H1 (cell line): ENCODE measurements around the gene UNC13C. TPM values are rescaled to one million over a fixed set of nuclear protein-coding genes. Genes with fewer than 3 reads are reported as not detected.

ENCODE experiments used
- CTCF ChIA-PET: fragments of 300-600 bp; sonication (Branson Sonifier 250); formaldehyde crosslinking; loops from one replicate; lab custom pipeline; 2021; ENCODE audit not compliant: partially characterized antibody; lab: Charles Lee
- POLR2A ChIA-PET: fragments of 300-600 bp; sonication (Branson Sonifier 250); formaldehyde crosslinking; loops from one replicate; lab custom pipeline; 2021; ENCODE audit warnings: inconsistent platforms; ENCODE audit not compliant: partially characterized antibody; lab: Charles Lee
- DNase-seq, 2 experiments: peaks; one replicate each; pipeline versions ENCODE4 v3.0.0 to v3.0.0-alpha.2; 2010 to 2022; ENCODE audit warnings: low spot score in 2 of 2, low read depth in 1 of 2, mixed read lengths in 1 of 2
- FAIRE-seq: peaks from 2 replicates; lab custom pipeline; 2011; peaks lifted over from hg19 to GRCh38; lab: Jason Lieb, UNC
- H2AFZ ChIP-seq: 2 replicates; pipeline ENCODE4 v1.8.1; 2012; ENCODE audit warnings: low read length, inconsistent platforms
- H2AK5ac ChIP-seq: 2 replicates; pipeline ENCODE4 v1.6.1; 2013; ENCODE audit warnings: low read depth, low read length
- H2BK120ac ChIP-seq: replicated peaks from 2 replicates; pipeline ENCODE3; 2013; ENCODE audit warnings: low read depth, low read length, inconsistent platforms
- H2BK12ac ChIP-seq: 2 replicates; pipeline ENCODE4 v1.6.1; 2013; ENCODE audit warnings: low read depth, low read length
- H2BK15ac ChIP-seq: 2 replicates; pipeline ENCODE4 v1.6.1; 2013; ENCODE audit warnings: low read length
- H2BK20ac ChIP-seq: 2 replicates; pipeline ENCODE4 v1.6.1; 2013; ENCODE audit warnings: low read length
- H2BK5ac ChIP-seq: 2 replicates; pipeline ENCODE4 v1.6.1; 2013; ENCODE audit warnings: low read depth, low read length
- H3K14ac ChIP-seq: 2 replicates; pipeline ENCODE4 v1.6.1; 2013; ENCODE audit warnings: inconsistent platforms; ENCODE audit not compliant: insufficient read length
- H3K18ac ChIP-seq: 2 replicates; pipeline ENCODE4 v1.6.1; 2013; ENCODE audit warnings: low read length; ENCODE audit errors: extremely low read depth
- H3K23ac ChIP-seq: 2 replicates; pipeline ENCODE4 v1.6.1; 2013; ENCODE audit warnings: inconsistent platforms; ENCODE audit not compliant: insufficient read length
- H3K23me2 ChIP-seq: 2 replicates; pipeline ENCODE4 v1.6.1; 2013; ENCODE audit warnings: low read depth, low read length
- H3K27ac ChIP-seq: 2 replicates; pipeline ENCODE4 v1.6.1; 2011; ENCODE audit warnings: low read depth, low read length, inconsistent platforms
- H3K27me3 ChIP-seq, 4 experiments: replicated peaks in 1 of 4; 1 replicate in 1 of 4; 2 replicates in 3 of 4; pipeline versions ENCODE4 v1.6.1 to v1.8.1; 2011 to 2013; ENCODE audit warnings: low read length in 3 of 4, mild to moderate bottlenecking in 3 of 4, inconsistent platforms in 2 of 4, mixed read lengths in 2 of 4, moderate library complexity in 1 of 4; ENCODE audit not compliant: control insufficient read depth in 3 of 4, insufficient read depth in 3 of 4; ENCODE audit errors: extremely low read depth in 1 of 4
- H3K36me3 ChIP-seq, 4 experiments: 2 replicates each; pipeline versions ENCODE4 v1.6.1 to v1.8.1; 2011 to 2013; ENCODE audit warnings: mild to moderate bottlenecking in 4 of 4, low read length in 3 of 4, moderate library complexity in 2 of 4, control low read depth in 1 of 4, inconsistent platforms in 1 of 4; ENCODE audit not compliant: insufficient read depth in 4 of 4, control insufficient read depth in 2 of 4
- H3K4ac ChIP-seq: replicated peaks from 2 replicates; pipeline ENCODE3; 2013; ENCODE audit warnings: low read length, low read depth, mixed read lengths, inconsistent platforms; ENCODE audit not compliant: insufficient read length
- H3K4me1 ChIP-seq, 4 experiments: replicated peaks in 1 of 4; 1 replicate in 1 of 4; 2 replicates in 3 of 4; pipeline versions ENCODE4 v1.6.1 to v1.8.1; 2011 to 2013; ENCODE audit warnings: low read length in 3 of 4, inconsistent platforms in 2 of 4, mixed read lengths in 1 of 4; ENCODE audit not compliant: insufficient read depth in 4 of 4, control insufficient read depth in 3 of 4
- H3K4me2 ChIP-seq, 2 experiments: 2 replicates each; pipeline versions ENCODE4 v1.6.1 to v1.8.1; 2011 to 2013; ENCODE audit warnings: low read depth in 2 of 2, low read length in 2 of 2, control low read depth in 1 of 2, inconsistent platforms in 1 of 2, mild to moderate bottlenecking in 1 of 2; ENCODE audit not compliant: insufficient read depth in 1 of 2
- H3K4me3 ChIP-seq, 4 experiments: fragments of 200-600, 300-600 bp in 1 of 4; sonication (generic), shearing (Covaris generic), sonication (Bioruptor Twin) in 1 of 4; 2 replicates each; pipeline versions ENCODE4 v1.5.1 to v1.8.1; 2011 to 2016; ENCODE audit warnings: low read length in 4 of 4, low read depth in 3 of 4, control low read depth in 2 of 4, inconsistent platforms in 2 of 4, mild to moderate bottlenecking in 2 of 4, mixed read lengths in 1 of 4, moderate library complexity in 1 of 4; ENCODE audit not compliant: insufficient read depth in 2 of 4; ENCODE audit errors: extremely low read depth in 1 of 4
- H3K56ac ChIP-seq: replicated peaks from 2 replicates; pipeline ENCODE3; 2013; ENCODE audit warnings: low read depth, mild to moderate bottlenecking, mixed read lengths, low read length, inconsistent platforms; ENCODE audit not compliant: insufficient read length
- H3K79me1 ChIP-seq: 2 replicates; pipeline ENCODE4 v1.6.1; 2013; ENCODE audit warnings: low read depth, low read length, control low read depth
- H3K79me2 ChIP-seq, 2 experiments: 2 replicates each; pipeline versions ENCODE4 v1.6.1 to v1.8.1; 2012 to 2013; ENCODE audit warnings: low read length in 2 of 2, mild to moderate bottlenecking in 2 of 2, inconsistent platforms in 1 of 2; ENCODE audit not compliant: insufficient read depth in 2 of 2, control insufficient read depth in 1 of 2
- H3K9ac ChIP-seq, 4 experiments: replicated peaks in 1 of 4; 1 replicate in 1 of 4; 2 replicates in 3 of 4; pipeline versions ENCODE4 v1.6.1 to v1.8.1; 2011 to 2013; ENCODE audit warnings: low read depth in 3 of 4, low read length in 3 of 4, control low read depth in 2 of 4, mild to moderate bottlenecking in 2 of 4, moderate library complexity in 2 of 4, inconsistent platforms in 1 of 4; ENCODE audit errors: extremely low read depth in 1 of 4
- H3K9me3 ChIP-seq, 2 experiments: 2 replicates each; pipeline versions ENCODE4 v1.6.1 to v1.8.1; 2012 to 2013; ENCODE audit warnings: mild to moderate bottlenecking in 2 of 2, moderate library complexity in 2 of 2, control low read depth in 1 of 2, inconsistent platforms in 1 of 2, low read depth in 1 of 2, low read length in 1 of 2, mixed read lengths in 1 of 2; ENCODE audit not compliant: insufficient read depth in 2 of 2
- H4K20me1 ChIP-seq, 2 experiments: replicated peaks in 1 of 2; 2 replicates each; pipeline versions ENCODE3 to v1.8.1; 2011 to 2013; ENCODE audit warnings: inconsistent platforms in 2 of 2, low read length in 2 of 2, mild to moderate bottlenecking in 1 of 2; ENCODE audit not compliant: insufficient read depth in 2 of 2, control insufficient read depth in 1 of 2
- H4K5ac ChIP-seq: 2 replicates; pipeline ENCODE4 v1.6.1; 2013; ENCODE audit warnings: low read length, low read depth, mixed read lengths, inconsistent platforms; ENCODE audit not compliant: insufficient read length
- H4K8ac ChIP-seq: 2 replicates; pipeline ENCODE4 v1.8.0; 2013; ENCODE audit warnings: mild to moderate bottlenecking, moderate library complexity, low read length, inconsistent platforms; ENCODE audit not compliant: insufficient read depth; ENCODE audit errors: extremely low read depth
- H4K91ac ChIP-seq: replicated peaks from 2 replicates; pipeline ENCODE3; 2013; ENCODE audit warnings: low read length, mixed read lengths, inconsistent platforms; ENCODE audit not compliant: insufficient read length
- CTBP2 ChIP-seq: IDR thresholded peaks from 2 replicates; pipeline ENCODE4 v1.7.0; 2011; ENCODE audit warnings: borderline replicate concordance, mild to moderate bottlenecking, moderate library complexity, mixed read lengths, low read length; ENCODE audit not compliant: insufficient read depth, insufficient read length
- HDAC6 ChIP-seq: IDR thresholded peaks from one replicate; pipeline ENCODE4 v1.7.1; 2012; ENCODE audit warnings: low read depth, mild to moderate bottlenecking, inconsistent platforms, low read length, moderate library complexity
- KDM4A ChIP-seq: IDR thresholded peaks from one replicate; pipeline ENCODE4 v1.7.1; 2012; ENCODE audit warnings: low read depth, mild to moderate bottlenecking, moderate library complexity, low read length, inconsistent platforms; ENCODE audit not compliant: severe bottlenecking
- WGBS, 2 experiments: shearing (Covaris generic) in 1 of 2; methylation state at CpG; one replicate each; pipeline versions ENCODE4 v1.1.6 to v1.1.7; 2013 to 2015; ENCODE audit warnings: low lambda C conversion rate in 2 of 2, mixed read lengths in 2 of 2, inconsistent platforms in 1 of 2, low coverage in 1 of 2, missing lambda C conversion rate in 1 of 2; ENCODE audit not compliant: insufficient replicate concordance in 2 of 2, insufficient coverage in 1 of 2, insufficient read length in 1 of 2; ENCODE audit errors: extremely low coverage in 1 of 2, missing lambda C conversion rate in 1 of 2; 5-methylcytosine and 5-hydroxymethylcytosine counted together
- polyA plus RNA-seq, 7 experiments: library from polyadenylated mRNA; depleted of rRNA in 3 of 7; stranded (reverse) in 5 of 7; unstranded in 2 of 7; fragments of >200 nt in 5 of 7; fragments of 200-250 nt in 2 of 7; gene quantifications; 1 replicate in 5 of 7; 2 replicates in 1 of 7; 4 replicates in 1 of 7; pipeline versions ENCODE4 v1.2.1 to v1.2.3, GENCODE V29; 2011 to 2013; ENCODE audit warnings: missing spikeins in 2 of 7, mixed read lengths in 2 of 7
- total RNA-seq: library from RNA; stranded (reverse); fragmentation: NEBNext Ultra II Directional; extraction: Animal tissue kit (Norgen Biotek cat#: 25700); gene quantifications from 2 replicates; pipeline ENCODE4 v1.2.1, GENCODE V29; 2021
- TF ChIP-seq, protein P1 (sequence below): IDR thresholded peaks from 2 replicates; pipeline ENCODE4 v1.6.1; 2012; ENCODE audit warnings: inconsistent platforms

The UNC13C gene
- total and polyA plus RNA-seq, 2 of the 8 experiments (the other 6 are each of a cell fraction or from before 2014, with no cell fraction given): 0.02 to 0.13 TPM

DNA sequence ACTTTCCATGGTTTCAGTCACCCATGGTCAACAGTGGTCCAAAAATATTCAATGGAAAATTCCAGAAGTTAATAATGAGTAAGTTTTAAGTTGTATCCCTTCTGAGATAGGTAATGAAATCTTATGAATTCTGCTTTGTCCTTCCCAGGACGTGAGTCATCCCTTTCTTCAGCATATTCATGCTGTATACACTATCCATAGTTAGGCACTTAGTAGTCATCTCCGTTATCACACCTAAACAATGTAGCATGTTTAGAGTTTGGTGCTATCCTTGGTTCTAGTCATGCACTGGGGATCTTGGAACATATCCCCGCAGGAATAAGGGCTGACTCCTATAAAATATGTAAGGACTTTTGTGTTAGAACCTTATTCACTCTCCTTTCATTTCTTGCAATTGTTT lies 153.2 kb downstream of the UNC13C start:
- no peak overlapping the region for H2BK120ac ChIP-seq
- H3K23me2 ChIP-seq: no peaks in the 10 kb centered on the region
- H3K27ac ChIP-seq: no peak overlapping the region
- WGBS, 2 experiments: 55% methylated on average over 3 of the region's 3 CpGs; no CpG with 5 or more reads in 1 of the 2 experiments
- H3K4me1 ChIP-seq: no peaks in the 10 kb centered on the region
- no peak overlapping the region for H4K8ac ChIP-seq
- no peak overlapping the region for H2BK5ac ChIP-seq
- no peak overlapping the region for H2BK20ac ChIP-seq
- H3K23ac ChIP-seq: no peak overlapping the region
- no peak overlapping the region for H4K5ac ChIP-seq
- no peaks in the 10 kb centered on the region for H4K20me1 ChIP-seq
- H3K9me3 ChIP-seq: peaks cover 7 to 11% of the 10 kb centered on the region in 2 experiments; a peak in 3 of 4 replicates
- no peak overlapping the region for H3K56ac ChIP-seq
- ChIA-PET POLR2A (no interaction called here), CTCF (no interaction called here)
- H3K27me3 ChIP-seq: no peaks in the 10 kb centered on the region
- H3K14ac ChIP-seq: no peak overlapping the region
- H3K79me1 ChIP-seq: no peaks in the 10 kb centered on the region
- no peak overlapping the region for H2AK5ac ChIP-seq
- TF ChIP-seq KDM4A: no peak
- TF ChIP-seq, protein P1, sequence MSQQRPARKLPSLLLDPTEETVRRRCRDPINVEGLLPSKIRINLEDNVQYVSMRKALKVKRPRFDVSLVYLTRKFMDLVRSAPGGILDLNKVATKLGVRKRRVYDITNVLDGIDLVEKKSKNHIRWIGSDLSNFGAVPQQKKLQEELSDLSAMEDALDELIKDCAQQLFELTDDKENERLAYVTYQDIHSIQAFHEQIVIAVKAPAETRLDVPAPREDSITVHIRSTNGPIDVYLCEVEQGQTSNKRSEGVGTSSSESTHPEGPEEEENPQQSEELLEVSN: no peak
- TF ChIP-seq HDAC6: no peak
- no peak for TF ChIP-seq CTBP2
- H3K18ac ChIP-seq: no peak overlapping the region
- no peaks in the 10 kb centered on the region for H3K36me3 ChIP-seq
- H3K79me2 ChIP-seq: no peaks in the 10 kb centered on the region
- no peak overlapping the region for H4K91ac ChIP-seq
- no peak overlapping the region for H3K4ac ChIP-seq
- H3K4me3 ChIP-seq: no peak overlapping the region
- no peak overlapping the region for H2AFZ ChIP-seq
- H2BK12ac ChIP-seq: no peak overlapping the region
- H2BK15ac ChIP-seq: no peak overlapping the region
- no peak overlapping the region for H3K4me2 ChIP-seq
- H3K9ac ChIP-seq: no peak overlapping the region
- DNase-seq (no peak), FAIRE-seq (no peak)
